ENCODE results near the gene EXOC3.

GRCh38 chr5:510521-510920 is 67.5 kb downstream of the EXOC3 start:
- TF ChIP-seq CTCF (conservative IDR thresholded peaks at IDR 0.05; ENCODE audit: low read length) (no peak), EZH2phosphoT487 (IDR thresholded peaks at IDR 0.05; ENCODE audit: borderline replicate concordance, low read depth, low read length) (no peak)

Measured in OCI-LY7 (cell line).